SIG-M5 (cell line): ENCODE results near the gene SECTM1.

Source experiments
- DNase-seq: peaks from one replicate; lab custom pipeline; 2025; lab: John Stamatoyannopoulos, UW

Gene SECTM1

GRCh38 chr17:82346342-82347300 is 13.1 kb upstream of the SECTM1 start:
- DNase-seq, result no peak

DNA sequence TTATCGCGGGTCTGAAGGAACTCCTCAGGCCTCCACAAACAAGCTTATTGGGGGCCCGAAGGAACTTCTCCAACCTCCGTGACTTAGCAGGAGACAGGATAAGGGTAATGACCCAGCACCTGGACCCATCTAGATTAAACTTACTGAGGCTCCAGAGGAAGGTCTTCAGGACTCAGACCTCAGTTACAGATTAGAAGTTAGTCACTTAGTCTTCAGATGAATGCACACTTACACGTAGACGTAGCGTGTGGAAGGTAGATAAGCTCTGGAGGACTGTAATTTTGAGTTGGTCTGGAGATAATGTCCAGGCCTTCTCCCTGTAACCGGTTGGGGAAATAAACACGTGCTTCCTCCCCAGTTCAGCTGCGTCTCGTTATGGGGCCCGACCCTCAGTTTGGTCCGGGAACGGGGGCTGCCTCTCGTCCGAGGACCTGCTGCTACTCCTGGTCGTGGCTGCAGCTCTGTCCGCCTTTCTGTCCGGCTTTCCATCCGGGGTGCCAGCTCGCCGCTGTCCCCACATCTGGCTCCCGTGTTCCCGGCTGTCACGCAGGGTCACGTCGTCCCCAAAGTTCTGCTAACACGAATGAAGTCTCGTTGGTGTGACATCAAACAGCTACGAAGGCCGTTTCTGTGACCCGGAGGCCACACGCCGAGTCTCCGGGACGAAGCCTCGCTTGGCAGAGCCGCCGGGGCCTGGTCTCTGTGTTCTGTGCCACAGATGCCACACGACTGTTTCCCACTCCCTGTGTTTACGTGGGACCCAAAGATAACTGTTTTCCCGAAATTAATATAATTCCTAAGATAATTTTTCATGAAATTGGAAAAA is 11.8 kb upstream of the SECTM1 start:
- no peak for DNase-seq

- DNase-seq, result no peak
Observed at GRCh38 chr17:82344175-82344907, 10.8 kb upstream of the SECTM1 start.

DNA sequence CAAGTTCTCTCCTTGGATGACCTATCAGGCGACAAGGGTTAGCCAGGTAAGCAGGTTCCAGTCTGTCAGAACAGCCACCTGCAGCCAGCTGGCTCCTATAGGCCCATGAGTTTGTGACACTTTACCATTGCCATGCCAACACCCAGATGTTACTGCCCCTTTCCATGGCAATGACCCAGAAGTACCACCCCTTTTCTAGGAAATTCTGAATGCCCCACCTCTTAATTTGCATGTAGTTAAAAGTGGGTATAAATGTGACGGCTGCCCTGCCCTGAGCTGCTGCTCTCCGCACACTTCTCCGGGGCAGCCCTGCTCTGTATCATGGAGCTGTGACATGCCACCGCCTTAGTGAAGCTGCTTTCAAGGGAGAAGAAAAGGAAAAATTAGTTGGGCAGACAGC is 10.0 kb upstream of the SECTM1 start:
- no peak for DNase-seq

- DNase-seq, result no peak
Observed at GRCh38 chr17:82342361-82343079, 9.0 kb upstream of the SECTM1 start.

GRCh38 chr17:82339634-82340580 is 6.3 kb upstream of the SECTM1 start:
- no peak for DNase-seq

DNA sequence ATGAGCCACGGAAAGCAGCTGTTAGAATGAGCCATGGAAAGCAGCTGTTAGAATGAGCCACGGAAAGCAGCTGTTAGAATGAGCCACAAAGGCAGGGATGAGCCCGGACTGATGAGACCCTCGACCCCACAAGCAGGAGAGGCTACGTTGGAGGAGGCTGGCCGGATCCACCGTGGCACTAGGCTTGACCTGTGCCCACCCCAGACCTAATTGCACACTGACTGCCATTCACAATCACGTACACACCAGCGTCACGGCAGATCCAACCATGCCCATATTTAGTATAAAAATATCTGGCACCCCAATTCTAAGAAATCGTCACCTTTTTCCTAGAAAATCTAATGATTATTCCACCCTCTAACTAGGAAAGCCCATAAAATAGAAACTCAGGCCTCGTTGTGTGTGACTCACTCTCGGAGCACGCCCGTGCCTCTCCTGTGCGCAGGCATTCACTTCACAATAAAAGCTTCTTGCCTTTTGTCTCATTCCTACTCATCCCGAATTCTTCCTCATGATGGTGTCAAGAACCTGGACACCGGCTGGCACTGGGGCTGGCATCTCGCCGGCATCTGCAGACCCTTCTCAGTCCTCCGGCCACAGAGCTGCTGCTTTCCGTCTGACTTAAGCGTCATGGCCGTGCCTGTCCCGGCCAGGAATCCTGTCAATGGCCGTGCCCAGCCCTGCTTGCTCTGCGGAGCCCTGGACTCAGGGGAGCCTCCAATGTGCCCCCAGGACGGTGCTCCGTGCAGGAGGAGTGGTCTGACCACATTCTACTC is 5.5 kb upstream of the SECTM1 start:
- DNase-seq, result no peak

DNA sequence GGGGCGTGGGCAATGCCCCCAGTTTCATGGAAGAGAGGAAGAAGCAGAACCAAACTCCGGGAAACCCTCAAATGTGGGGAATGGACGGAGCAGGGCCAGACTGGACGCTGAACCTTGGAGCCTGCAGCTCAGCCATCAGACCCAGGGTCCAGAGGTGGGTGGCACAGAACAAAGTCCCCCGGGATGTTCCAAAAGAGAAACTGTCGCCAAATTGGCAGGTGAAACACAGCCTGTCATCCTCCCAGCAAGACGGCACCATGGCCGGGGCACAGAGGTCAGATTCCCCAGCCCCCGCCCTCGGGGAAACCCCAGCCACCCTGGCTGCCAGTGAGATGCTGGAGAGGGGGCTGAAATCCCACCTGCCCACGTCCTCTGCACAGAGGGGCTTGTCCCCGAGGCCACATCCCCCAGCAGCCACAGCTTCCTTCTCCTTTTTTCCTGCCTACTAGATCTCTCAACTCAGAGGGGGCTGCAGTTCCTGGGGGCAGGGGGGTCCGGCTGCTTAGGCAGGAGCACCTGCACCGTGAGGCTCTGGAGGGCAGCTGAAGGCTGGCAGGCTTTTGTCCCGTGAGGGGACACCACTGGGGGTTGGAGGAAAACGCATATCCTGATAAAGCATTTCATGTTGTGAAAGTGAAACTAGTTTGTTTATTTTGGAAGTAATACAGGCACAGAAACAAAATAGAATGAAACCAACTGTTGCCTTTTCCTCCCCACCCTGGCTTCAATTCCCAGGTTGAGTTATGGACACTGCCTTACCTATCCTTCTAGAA is 1.2 kb upstream of the SECTM1 start:
- no peak for DNase-seq

- no peak for DNase-seq
Observed at GRCh38 chr17:82334204-82334621, 647 bp upstream of the SECTM1 start.

DNA sequence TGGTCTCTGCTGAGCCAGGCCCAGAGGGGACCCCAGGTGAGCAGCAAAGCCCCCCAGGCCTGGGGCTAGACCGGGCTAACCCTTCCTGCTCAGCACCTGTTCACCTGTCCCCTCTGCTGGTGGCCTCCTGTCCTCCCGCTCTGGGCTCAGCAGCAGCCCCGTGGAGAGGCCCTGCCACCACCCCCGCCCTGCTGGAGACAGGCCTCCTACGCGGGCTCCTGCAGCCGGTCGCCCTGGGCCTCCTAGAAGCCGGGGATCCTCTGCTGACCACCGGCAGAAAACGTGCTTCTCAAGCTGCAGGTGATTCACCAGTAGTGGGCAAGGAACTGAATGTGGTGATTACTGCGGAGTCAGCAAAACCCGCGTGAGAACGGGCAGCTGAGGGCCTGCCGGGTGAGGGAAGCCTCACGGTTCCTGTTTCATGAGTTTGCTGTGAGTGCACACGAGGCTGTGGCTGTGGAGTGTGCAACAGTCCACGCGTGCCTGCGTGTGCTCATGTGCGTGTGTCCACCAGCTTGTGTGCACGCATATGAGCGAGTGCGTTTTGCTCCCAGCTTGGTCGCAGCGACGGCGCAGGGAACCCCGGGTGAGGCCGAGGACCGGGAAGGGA is 792 bp downstream of the SECTM1 start:
- no peak for DNase-seq

GRCh38 chr17:82331345-82331939 is 2.1 kb downstream of the SECTM1 start:
- DNase-seq, result no peak

DNA sequence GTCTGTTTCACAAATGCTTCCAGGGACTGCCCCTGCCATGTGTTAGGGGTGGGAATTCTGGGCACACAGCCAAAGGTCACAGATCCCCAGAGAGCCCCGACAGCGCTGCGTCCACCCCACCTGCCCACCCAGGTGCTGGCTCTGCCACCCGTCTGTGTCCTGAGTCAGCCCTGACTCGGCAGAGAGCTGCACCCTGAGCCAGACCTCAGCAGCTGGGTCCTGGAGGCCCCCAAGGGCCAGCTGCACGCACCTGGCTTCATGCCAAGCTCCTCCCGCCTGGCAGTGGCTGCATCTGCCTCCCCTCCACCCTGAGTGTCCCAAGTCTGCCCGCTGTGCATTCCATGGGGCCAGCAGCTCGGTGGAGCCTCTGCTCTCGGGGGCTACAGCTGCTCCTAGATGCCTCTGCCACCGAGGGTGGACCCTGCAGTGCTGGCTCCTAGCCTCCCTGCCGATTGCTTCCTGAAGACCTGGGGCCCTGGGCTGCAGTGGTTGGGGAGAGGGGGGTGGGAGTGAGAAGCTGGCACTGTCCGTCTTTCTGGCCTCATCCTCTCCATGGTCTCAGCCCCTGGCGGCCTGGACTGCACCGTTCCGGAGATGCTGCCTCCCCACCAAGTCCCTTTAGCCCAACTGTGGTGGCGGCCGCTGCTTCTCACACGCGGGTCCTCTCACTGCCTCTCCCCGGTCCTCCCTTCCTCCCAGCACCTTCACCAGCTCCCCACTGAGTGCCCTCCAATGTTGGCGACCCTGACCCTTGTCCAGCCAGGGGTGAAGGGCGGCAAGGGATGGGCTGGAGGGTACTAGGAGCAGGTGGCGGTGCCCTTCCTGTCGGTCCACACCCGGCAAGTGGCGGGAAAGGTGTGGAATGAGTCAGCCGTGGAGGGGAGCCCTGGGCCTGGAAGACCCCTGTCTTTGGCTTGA is 3.0 kb downstream of the SECTM1 start:
- DNase-seq, result no peak

GRCh38 chr17:82329683-82330321 is 3.8 kb downstream of the SECTM1 start:
- no peak for DNase-seq

DNA sequence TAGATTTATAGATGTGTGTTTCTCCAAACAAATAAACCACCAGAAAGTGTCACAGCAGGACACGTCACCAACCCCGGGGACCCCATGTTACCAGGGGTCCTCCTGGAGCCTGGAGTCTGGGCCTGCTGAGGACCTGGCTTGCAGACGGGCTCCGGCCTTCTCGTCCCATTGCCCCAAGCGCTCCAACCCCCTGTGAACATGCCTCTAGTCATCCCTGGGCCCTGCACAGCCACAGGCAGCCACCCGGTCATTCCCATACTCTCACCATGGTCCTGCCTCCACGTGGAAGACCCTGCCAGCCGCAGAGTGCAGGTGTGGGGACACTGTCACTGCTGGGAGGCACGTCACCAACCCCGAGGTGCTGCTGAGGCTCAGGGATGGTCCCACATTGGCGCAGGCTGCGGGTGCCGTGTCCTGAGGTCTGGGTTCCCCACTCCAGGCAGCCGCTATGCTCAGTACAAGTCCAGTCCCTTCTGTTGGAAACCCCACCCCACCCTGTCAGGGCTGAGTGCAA is 4.5 kb downstream of the SECTM1 start:
- no peak for DNase-seq

GRCh38 chr17:82328141-82328993 is 5.2 kb downstream of the SECTM1 start:
- no peak for DNase-seq
